Activated naive CD4-positive, alpha-beta T cell treated with anti-CD3 and anti-CD28 coated beads, Interleukin-2, amount 50 U/mL, for 72 hours (primary cell): ENCODE data around the gene AGMO. TPM values are rescaled to one million over a fixed set of nuclear protein-coding genes. Genes with fewer than 3 reads are reported as not detected.
A peak's percentile ranks its signal among the peaks of the same experiment; 100 is the strongest.
"Not testable (repeated sequence)": the region's sequence is repeated elsewhere in the genome, so short reads cannot be mapped to it uniquely, and the experiment has no call there.

Experiments used
- ATAC-seq, 2 donors: fragments of 150-1000 bp; cut with Tn5 transposase; 2 replicates each; pipeline ENCODE4 v1.10.0; 2021; ENCODE audit warnings: mild to moderate bottlenecking in 2 of 2, moderate library complexity in 2 of 2
- DNase-seq, 2 donors: peaks; one replicate each; pipeline ENCODE4 v3.0.0; 2021 to 2022; ENCODE audit warnings: low spot score in 2 of 2
- H3K27ac Mint-ChIP-seq, 2 donors: one replicate each; pipeline ENCODE4 v1.8.0; 2022; ENCODE audit warnings: mild to moderate bottlenecking in 2 of 2, mixed read lengths in 2 of 2
- H3K36me3 Mint-ChIP-seq, 2 donors: one replicate each; pipeline ENCODE4 v1.8.0; 2022; ENCODE audit warnings: mixed read lengths in 2 of 2
- H3K9me3 Mint-ChIP-seq, 2 donors: one replicate each; pipeline ENCODE4 v1.8.0; 2022; ENCODE audit warnings: mixed read lengths in 2 of 2
- total RNA-seq, 2 donors: library from RNA; stranded (reverse); gene quantifications; one replicate each; pipeline ENCODE4 v1.2.3, GENCODE V29; 2022

Gene AGMO
- total RNA-seq, 2 donors from 2014 or later = not detected

DNA sequence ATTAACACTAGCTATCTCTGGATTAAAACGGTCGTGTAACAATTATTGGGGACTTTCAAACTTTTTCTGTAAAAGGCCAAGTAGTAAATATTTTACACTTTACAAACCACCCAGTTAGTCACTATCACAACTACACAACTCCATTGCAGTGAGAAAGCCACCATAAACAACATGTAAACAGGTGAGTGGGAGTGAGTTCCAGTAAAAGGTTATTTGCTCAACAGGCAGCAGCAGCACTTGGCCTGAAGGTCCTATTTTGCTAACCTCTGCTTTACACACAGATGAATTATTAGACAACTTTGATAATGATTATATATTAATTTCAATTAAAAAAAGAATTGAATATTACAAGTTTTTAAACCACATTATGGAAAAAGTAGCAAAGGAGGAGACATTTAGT is 15.8 kb upstream of the AGMO start:
- H3K36me3 Mint-ChIP-seq = no peaks in the 10 kb centered on the region
- no peak for DNase-seq
- ATAC-seq = no peak
- H3K27ac Mint-ChIP-seq = no peak overlapping the region
- H3K9me3 Mint-ChIP-seq = peaks cover 16 to 17% of the 10 kb centered on the region in 2 donors

DNA sequence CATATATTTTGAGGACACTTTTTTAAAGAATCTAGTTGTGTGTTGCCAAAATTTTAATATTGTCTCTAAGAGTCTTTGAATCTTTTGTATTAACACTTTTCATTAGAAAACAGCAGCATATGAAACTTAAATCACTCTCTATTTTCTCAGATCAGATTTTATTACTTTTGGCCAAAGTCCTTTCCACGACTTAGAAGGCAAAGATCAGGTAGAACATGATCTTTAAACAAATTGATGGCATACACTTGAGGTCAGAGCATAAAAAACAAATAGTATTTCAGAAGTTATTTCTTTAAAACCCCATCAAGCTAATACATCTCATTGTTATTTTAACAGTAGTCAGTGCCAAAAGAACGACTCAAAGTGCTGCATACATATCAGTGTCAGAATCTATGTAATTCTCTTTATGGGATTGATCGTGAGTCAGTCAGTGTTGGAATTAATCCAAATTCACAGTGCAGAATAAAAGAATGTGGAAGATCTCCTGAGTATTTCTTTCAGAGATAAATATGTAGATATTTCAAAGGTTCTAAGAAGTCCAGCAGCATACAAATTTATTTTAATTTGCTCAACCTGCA is 9.6 kb upstream of the AGMO start:
- H3K9me3 Mint-ChIP-seq = peaks cover 16 to 23% of the 10 kb centered on the region in 2 donors
- DNase-seq = no peak
- no peak for ATAC-seq
- no peak overlapping the region for H3K27ac Mint-ChIP-seq
- no peaks in the 10 kb centered on the region for H3K36me3 Mint-ChIP-seq

DNA sequence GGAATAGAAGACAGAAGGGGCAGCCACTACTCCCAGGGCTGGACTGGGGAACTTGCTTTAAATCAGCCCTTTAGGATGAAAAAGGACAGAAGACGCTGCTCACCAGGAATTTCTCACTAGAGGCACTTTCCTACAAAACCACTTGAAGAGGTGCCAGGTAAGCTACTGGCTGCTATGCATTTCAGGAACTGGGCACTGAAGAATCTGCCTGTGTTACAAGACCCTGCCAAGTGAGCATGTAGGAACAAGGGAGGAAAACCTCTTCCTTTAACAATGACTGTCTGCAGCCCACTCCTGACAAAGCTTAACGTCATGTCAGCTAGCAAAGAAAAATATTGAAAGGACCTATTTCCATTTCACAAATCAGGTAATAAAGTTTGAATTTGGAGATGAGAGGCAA is 5.8 kb upstream of the AGMO start:
- Mint-ChIP-seq H3K9me3 (peaks cover 8 to 14% of the 10 kb centered on the region in 2 donors), H3K27ac (no peak overlapping the region), H3K36me3 (no peaks in the 10 kb centered on the region)
- DNase-seq (no peak), ATAC-seq (no peak)

DNA sequence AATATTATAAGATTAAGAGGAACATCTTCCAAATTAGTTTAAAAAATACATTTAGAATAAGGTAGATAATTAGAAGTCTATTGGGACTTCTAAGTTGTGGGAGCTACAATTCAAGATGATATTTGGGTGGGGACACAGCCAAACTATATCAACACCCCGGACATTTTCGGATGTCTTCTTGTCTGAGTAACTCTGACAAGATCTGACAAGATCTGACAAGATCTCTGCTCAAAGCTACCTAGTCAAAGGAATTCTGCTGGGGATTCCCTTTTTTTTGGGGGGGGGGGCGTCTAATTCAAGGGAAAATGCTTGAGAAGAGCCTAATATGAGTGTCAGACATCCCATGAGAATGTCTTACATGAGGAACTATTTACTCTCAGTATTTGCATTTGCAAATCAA is 5.2 kb upstream of the AGMO start:
- DNase-seq = no peak
- H3K36me3 Mint-ChIP-seq = no peaks in the 10 kb centered on the region
- peaks cover 8 to 11% of the 10 kb centered on the region in 2 donors for H3K9me3 Mint-ChIP-seq
- ATAC-seq = no peak
- no peak overlapping the region for H3K27ac Mint-ChIP-seq

DNA sequence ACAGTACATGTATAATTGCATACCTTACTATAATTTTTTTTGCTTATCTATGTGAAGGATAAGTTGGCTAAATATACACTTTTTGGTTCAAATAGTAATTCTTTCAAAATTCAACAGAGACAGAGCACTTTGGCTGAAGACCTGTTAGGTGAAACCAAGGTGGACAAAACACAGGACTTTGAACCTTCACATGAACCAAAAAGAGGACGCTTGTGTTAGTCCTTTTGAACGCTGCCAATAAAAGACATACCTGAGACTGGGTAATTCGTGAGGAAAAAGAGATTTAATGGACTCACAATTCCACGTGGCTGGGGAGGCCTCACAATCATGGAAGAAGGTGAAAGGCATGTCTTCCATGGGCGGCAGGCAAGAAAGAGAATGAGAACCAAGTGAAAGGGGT is 4.7 kb upstream of the AGMO start:
- no peak overlapping the region for H3K27ac Mint-ChIP-seq
- no peaks in the 10 kb centered on the region for H3K36me3 Mint-ChIP-seq
- ATAC-seq (no peak), DNase-seq (no peak)
- peaks cover 8% of the 10 kb centered on the region in 2 donors for H3K9me3 Mint-ChIP-seq

DNA sequence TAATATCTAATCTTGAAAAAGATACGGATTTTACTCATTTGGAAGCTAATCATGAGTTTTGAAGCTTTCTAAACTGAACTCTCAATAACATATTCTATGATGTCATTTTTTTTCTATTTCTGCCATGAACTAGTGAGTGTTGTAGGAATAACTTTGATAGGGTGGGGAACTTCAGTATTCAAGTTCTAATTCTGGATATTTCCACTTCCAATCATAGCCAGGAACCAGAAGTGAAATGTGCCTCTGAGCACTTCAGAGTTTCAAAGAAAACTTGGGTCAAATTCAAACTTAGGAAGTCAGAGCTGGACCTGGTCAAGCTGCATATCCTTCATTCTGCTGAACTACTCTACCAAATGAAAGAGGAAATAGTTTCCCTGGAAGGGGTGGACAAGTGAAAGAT is 847 bp downstream of the AGMO start:
- H3K9me3 Mint-ChIP-seq = peaks cover 0 to 7% of the 10 kb centered on the region in 2 donors

DNA sequence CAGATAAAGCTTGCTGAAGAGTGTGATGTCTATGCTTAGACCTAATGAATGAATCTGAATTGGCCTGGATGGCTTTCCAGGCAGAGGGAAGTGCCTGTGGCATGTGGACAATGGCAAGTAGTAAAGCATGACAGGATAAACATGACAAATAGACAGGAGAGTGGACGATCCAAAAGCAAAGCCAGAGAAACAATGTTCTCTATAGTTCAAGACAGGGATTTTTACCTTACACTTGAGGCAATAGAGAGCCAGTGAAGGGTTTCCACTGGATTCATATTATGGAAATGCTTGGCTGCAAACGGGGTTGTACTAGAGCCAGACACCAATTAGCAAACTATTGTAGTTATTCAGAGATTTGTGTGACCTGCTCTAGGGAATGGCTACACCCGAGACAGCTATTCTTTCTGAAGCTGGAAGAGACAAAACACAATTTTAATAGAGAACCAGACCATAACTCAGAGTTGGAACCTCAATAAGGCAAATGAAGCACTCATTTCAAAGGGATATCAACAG is 2.3 kb downstream of the AGMO start:
- Mint-ChIP-seq H3K27ac (no peak overlapping the region), H3K9me3 (peaks cover 0 to 7% of the 10 kb centered on the region in 2 donors), H3K36me3 (no peaks in the 10 kb centered on the region)
- DNase-seq (no peak), ATAC-seq (no peak)

More for the DNA sequence above, 847 bp downstream of the AGMO start:
- DNase-seq (no peak), ATAC-seq (no peak)
- no peak overlapping the region for H3K27ac Mint-ChIP-seq
- H3K36me3 Mint-ChIP-seq = no peaks in the 10 kb centered on the region

DNA sequence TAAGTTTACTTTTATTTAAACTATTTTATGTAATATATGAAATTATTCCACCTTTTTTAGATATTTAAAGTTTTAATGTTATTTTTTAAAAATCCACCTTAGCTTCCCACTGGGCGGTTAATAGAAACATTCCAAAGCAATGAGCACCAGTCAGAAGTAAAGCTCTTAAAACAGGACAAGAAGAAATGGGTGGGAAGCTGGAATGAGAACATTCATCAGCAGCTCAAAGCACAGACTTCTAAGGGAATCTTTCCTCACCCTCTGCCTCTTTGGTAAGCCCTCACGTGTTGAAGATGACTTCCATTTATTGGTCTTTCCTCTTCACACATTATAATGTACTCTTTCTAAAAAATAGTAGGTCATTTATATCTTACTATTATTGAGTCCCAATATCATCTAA is 3.1 kb downstream of the AGMO start:
- no peak for ATAC-seq
- DNase-seq = no peak
- no peaks in the 10 kb centered on the region for H3K36me3 Mint-ChIP-seq
- H3K9me3 Mint-ChIP-seq = peaks cover 0 to 7% of the 10 kb centered on the region in 2 donors
- H3K27ac Mint-ChIP-seq = peak overlapping the region in 1 of 2 donors; percentile 17

DNA sequence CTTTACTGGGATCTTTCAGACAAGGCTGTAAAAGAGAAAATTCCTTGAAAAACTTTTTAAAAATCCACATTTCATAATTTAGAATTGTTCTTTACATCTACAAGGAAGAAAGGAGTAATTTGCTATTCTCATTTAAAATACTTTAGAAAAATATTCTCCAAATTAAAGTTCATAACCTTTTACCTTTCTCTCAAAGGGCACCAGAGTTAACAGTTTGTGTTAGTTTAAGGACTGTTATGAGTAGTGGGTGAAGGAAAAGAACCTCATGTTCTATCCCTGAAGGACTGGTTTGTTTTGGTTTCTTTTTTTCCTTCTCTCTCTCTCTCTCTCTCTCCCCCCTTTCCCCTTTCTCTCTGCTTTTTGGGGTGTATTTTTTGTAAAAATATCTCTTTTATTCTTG is 4.1 kb downstream of the AGMO start:
- Mint-ChIP-seq H3K36me3 (no peaks in the 10 kb centered on the region), H3K9me3 (peaks cover 0 to 7% of the 10 kb centered on the region in 2 donors), H3K27ac (no peak overlapping the region)
- ATAC-seq = no peak
- DNase-seq = no peak

DNA sequence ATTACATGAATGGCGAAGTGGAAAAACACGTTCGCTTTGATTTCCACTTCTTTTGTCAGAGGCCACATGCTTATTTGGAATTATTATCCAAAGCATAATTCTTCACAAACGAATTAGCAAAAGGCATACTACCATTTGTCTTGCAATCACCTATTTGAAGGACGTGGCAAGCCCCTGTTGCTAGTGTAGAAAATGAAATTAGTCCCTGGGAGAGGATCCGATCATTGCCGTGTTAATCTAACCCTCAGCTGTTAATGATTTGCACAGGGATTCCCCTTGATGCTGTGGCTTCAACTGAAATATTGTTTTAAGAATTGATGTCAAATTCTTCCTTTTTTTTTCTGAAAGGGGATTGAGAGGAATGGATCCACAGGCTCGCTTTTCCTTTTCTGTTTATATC is 4.6 kb downstream of the AGMO start:
- H3K36me3 Mint-ChIP-seq = no peaks in the 10 kb centered on the region
- H3K27ac Mint-ChIP-seq = no peak overlapping the region
- peaks cover 0 to 7% of the 10 kb centered on the region in 2 donors for H3K9me3 Mint-ChIP-seq
- DNase-seq (no peak), ATAC-seq (no peak)

DNA sequence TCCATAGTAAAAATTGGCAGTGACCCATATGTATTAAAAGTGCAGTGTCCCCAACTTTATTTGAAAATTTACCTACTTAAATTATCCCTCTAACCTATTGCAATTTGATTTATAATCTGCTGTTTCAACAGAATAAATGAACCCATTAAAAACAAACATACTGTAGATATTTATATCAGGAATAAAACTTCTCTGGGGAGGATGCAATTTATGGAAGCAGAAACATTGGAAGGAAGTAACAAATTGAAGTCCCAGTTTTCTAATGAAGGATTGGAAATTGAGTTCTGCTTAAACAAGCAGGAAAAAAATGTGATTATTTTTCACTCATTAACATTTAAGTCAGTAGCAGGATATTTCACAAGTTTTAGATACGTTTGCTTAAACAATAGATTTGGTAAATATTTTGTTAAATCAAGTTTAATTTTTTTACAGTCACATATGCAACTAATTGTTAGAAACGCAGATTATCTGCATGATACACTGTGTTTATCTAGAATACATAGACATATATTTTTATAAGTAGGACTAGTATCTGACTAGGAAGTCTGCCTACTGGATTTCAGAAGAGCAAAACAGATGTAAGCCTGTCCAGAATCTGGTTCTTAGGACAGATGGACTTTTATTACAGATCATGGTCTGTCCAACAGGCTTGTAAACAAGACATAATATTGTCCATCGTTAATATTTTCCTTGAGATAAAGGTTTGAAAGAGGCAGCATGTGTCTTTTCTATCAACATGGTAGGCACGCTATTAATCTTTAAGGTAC is 5.3 kb downstream of the AGMO start:
- no peak for ATAC-seq
- no peak for DNase-seq
- Mint-ChIP-seq H3K36me3 (no peaks in the 10 kb centered on the region), H3K9me3 (peaks cover 0 to 7% of the 10 kb centered on the region in 2 donors), H3K27ac (no peak overlapping the region)

DNA sequence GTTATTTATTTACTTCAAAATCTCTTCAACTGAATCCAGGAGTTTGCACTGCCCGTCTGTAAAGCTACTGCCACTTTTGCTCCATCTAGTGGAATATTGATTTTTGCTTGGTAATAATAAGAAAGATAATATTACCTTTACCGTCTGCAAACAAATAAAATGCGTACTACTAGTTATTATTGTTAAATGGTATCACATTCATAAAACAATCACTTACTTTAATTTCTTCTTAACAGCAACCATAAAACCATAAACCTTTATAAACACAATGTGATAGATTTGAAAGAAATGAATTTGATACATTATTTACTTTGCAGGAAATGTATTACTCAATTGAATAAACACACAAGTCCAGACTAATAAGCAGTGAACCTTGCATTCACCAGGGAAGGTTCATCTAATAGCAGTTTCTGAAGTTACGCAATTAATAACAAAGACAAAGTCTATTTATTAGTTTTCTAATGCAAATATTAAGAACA is 6.4 kb downstream of the AGMO start:
- H3K27ac Mint-ChIP-seq = no peak overlapping the region
- no peak for DNase-seq
- H3K36me3 Mint-ChIP-seq = no peaks in the 10 kb centered on the region
- ATAC-seq = no peak
- H3K9me3 Mint-ChIP-seq = peaks cover 0 to 7% of the 10 kb centered on the region in 2 donors

DNA sequence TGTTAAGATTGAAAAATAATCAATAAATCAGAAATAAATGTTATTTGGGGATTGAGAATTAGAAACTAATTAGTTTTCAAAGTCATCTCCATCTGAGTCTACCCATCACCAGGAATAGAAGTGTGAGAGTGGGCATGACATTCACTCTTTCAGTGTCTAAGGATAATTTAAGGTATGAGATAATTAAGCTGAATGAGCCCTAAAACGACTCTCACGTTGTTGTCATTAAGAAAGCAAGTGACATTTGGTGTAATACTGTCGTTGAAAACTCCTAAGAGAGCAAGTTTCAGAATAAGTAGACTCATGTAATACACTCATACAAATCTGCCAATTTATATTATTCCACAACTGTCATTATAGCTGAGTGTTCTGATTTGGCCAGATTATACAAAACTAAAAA is 7.1 kb downstream of the AGMO start:
- ATAC-seq = no peak
- Mint-ChIP-seq H3K9me3 (peaks cover 0 to 7% of the 10 kb centered on the region in 2 donors), H3K27ac (no peak overlapping the region), H3K36me3 (no peaks in the 10 kb centered on the region)
- no peak for DNase-seq

DNA sequence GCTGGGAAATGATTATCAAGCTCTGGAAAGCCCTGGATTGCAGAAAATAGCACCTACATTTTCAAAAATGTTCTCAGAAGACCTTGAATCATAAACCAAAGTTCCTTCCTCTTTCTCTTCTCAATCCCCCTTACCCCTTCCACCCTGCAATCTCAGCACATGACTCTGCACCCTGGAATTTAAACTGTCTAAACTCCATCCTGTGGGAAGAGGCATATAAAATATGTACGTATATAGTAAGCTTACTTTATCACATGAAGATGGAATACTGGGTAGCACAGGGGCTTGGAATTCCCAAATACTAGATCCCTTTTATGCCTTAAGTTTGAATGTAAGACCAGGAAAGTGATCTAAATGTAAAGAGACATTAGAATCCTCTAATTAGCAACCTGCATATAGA is 7.7 kb downstream of the AGMO start:
- Mint-ChIP-seq H3K27ac (no peak overlapping the region), H3K9me3 (peaks cover 0 to 2% of the 10 kb centered on the region in 2 donors), H3K36me3 (no peaks in the 10 kb centered on the region)
- ATAC-seq (no peak), DNase-seq (no peak)

DNA sequence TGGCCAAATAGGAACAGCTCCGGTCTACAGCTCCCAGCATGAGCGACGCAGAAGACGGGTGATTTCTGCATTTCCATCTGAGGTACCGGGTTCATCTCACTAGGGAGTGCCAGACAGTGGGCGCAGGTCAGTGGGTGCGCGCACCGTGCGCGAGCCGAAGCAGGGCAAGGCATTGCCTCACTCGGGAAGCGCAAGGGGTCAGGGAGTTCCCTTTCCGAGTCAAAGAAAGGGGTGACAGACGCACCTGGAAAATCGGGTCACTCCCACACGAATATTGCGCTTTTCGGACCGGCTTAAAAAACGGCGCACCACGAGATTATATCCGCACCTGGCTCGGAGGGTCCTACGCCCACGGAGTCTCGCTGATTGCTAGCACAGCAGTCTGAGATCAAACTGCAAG is 14.5 kb downstream of the AGMO start:
- H3K36me3 Mint-ChIP-seq, H3K27ac Mint-ChIP-seq, ATAC-seq, DNase-seq: not testable (repeated sequence)
- peaks cover 0 to 12% of the 10 kb centered on the region in 2 donors for H3K9me3 Mint-ChIP-seq

DNA sequence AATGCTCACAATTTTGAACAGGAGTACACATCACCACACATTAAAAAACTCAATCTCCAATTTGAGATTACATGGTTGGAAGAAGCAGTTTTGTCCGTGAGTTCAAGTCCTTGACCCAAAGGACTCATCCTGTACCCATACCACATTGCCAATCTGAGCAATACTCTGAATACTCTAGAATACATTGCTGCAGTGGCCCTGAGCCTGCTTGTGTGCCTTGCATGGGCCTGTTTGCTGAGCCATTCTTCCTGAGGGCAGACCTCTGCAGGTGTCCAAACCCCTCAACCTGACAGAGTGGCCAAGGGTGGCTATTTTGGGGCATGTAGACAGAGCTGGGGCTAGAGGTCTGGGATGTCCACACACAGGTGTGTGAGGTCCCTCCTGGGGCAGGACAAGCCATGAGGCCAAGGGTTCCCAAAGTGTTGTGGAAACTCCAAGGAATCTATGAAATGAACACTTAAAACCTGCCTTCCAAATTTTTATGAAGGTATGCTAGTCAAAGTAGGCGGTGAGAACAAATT is 15.5 kb downstream of the AGMO start:
- ATAC-seq = no peak
- Mint-ChIP-seq H3K9me3 (peaks cover 0 to 12% of the 10 kb centered on the region in 2 donors), H3K36me3 (no peaks in the 10 kb centered on the region), H3K27ac (no peak overlapping the region)
- no peak for DNase-seq

DNA sequence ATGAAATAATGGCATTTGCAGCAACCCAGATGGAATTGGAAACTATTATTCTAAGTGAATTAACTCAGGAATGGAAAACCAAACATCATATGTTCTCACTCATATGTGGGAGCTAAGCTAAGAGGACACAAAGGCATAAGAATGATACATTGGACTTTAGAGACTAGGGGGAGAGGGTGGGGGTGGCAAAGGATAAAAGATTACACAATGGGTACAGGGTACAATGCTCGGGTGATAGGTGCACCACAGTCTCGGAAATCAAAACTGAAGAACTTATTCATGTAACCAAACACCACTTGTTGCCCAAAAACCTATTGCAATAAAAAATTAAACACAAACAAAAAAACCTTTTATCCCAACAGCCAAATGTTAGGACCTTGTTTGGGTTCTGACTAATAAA is 17.8 kb downstream of the AGMO start:
- DNase-seq (no peak), ATAC-seq (no peak)
- Mint-ChIP-seq H3K36me3 (no peaks in the 10 kb centered on the region), H3K9me3 (peaks cover 0 to 16% of the 10 kb centered on the region in 2 donors), H3K27ac (no peak overlapping the region)
